Measurements from ENCODE around the gene USP24.

DNA sequence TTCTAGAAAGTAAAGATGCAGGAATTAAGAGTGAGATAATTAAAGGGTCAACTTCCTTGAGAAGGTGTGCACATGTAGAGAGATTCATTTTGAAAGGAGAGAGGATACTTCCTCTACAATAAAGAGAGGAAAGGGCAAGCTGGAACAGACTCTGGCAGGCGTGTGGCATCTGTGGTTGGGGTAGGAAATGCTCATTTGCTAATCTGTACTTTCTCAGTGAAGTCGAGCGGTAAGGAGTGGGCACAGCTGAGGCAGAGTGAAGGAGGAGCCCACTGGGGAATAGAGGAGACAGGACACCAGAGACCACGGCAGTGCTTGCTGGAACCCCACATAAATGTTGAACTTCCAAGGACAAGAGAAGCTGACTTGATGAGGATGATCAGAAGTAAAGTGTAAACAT, 126.8 kb downstream of the USP24 start:
- TF ChIP-seq, protein P1, sequence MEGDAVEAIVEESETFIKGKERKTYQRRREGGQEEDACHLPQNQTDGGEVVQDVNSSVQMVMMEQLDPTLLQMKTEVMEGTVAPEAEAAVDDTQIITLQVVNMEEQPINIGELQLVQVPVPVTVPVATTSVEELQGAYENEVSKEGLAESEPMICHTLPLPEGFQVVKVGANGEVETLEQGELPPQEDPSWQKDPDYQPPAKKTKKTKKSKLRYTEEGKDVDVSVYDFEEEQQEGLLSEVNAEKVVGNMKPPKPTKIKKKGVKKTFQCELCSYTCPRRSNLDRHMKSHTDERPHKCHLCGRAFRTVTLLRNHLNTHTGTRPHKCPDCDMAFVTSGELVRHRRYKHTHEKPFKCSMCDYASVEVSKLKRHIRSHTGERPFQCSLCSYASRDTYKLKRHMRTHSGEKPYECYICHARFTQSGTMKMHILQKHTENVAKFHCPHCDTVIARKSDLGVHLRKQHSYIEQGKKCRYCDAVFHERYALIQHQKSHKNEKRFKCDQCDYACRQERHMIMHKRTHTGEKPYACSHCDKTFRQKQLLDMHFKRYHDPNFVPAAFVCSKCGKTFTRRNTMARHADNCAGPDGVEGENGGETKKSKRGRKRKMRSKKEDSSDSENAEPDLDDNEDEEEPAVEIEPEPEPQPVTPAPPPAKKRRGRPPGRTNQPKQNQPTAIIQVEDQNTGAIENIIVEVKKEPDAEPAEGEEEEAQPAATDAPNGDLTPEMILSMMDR (IDR thresholded peaks at IDR 0.05): no peak
- TF ChIP-seq POLR2AphosphoS5 (IDR thresholded peaks at IDR 0.05; ENCODE audit: insufficient read depth in 1 of 2, low read depth in 1 of 2) (no peak), POLR2A (IDR thresholded peaks at IDR 0.05) (no peak)
